HepG2 (cell line): Measurements from ENCODE around the gene GFPT1. TPM values are rescaled to one million over a fixed set of nuclear protein-coding genes. Genes with fewer than 3 reads are reported as not detected.

ENCODE experiments used
- ATAC-seq: fragments of 200-7000 bp; cut with Tn5 transposase; 3 replicates; pipeline ENCODE4 v1.9.1; 2020; ENCODE audit warnings: mild to moderate bottlenecking, moderate library complexity
- BruUV-seq: library from RNA; stranded (reverse); fragments of 400-500 nt; replicated peaks from 2 replicates; lab custom pipeline; 2021; lab: Mats Ljungman, UMichigan
- CTCF ChIA-PET: fragments of 300-600 bp; formaldehyde crosslinking; extraction: SDS; loops from one replicate; lab custom pipeline; 2021; ENCODE audit warnings: low total read pairs, inconsistent platforms, low intra/inter-chr PET ratio; lab: Yijun Ruan, JAX
- POLR2A ChIA-PET: fragments of 350-600 bp; sonication (Branson Sonifier 250); formaldehyde crosslinking; loops from one replicate; lab custom pipeline; 2020; ENCODE audit warnings: antibody characterized with exemption, inconsistent platforms; lab: Yijun Ruan, JAX
- DNase-seq: peaks from one replicate; pipeline ENCODE4 v3.0.0-alpha.2; 2015; ENCODE audit warnings: low spot score
- FAIRE-seq: peaks from 3 replicates; lab custom pipeline; 2011; peaks lifted over from hg19 to GRCh38; lab: Jason Lieb, UNC
- H2AFZ ChIP-seq: one replicate; pipeline ENCODE4 v1.6.1; 2011; ENCODE audit warnings: low read length, inconsistent platforms
- H3K27ac ChIP-seq: fragments of 300-600 bp; 3 replicates; pipeline ENCODE4 v1.8.0; 2011; ENCODE audit warnings: mixed run types, mild to moderate bottlenecking, mixed read lengths, low read length, inconsistent platforms; ENCODE audit not compliant: insufficient read depth; ENCODE audit errors: extremely low read length
- H3K27me3 ChIP-seq, 2 experiments: fragments of 200-600 bp in 1 of 2; 2 replicates in 1 of 2; 3 replicates in 1 of 2; pipeline versions ENCODE4 v1.6.0 to v1.8.0; 2011; ENCODE audit warnings: low read length in 2 of 2, mild to moderate bottlenecking in 2 of 2, moderate library complexity in 2 of 2, inconsistent platforms in 1 of 2; ENCODE audit not compliant: insufficient read depth in 2 of 2, control insufficient read depth in 1 of 2
- H3K36me3 ChIP-seq, 2 experiments: fragments of 200-600 bp in 1 of 2; replicated peaks in 1 of 2; 2 replicates in 1 of 2; 3 replicates in 1 of 2; pipeline versions ENCODE4 v1.5.1 to v1.8.0; 2011; ENCODE audit warnings: low read length in 2 of 2, inconsistent platforms in 1 of 2; ENCODE audit not compliant: insufficient read depth in 2 of 2, control insufficient read depth in 1 of 2
- H3K4me1 ChIP-seq: 2 replicates; pipeline ENCODE4 v1.5.1; 2012; ENCODE audit warnings: low read length, inconsistent platforms; ENCODE audit not compliant: insufficient read depth
- H3K4me2 ChIP-seq: 2 replicates; pipeline ENCODE4 v1.6.0; 2011; ENCODE audit warnings: low read depth, low read length, inconsistent platforms
- H3K4me3 ChIP-seq, 3 experiments: fragments of 200-600 bp in 1 of 3; sonication (generic), shearing (Covaris generic) in 1 of 3; replicated peaks in 1 of 3; 2 replicates each; pipeline ENCODE4 v1.5.1; 2011 to 2016; ENCODE audit warnings: low read length in 3 of 3, inconsistent platforms in 2 of 3, low read depth in 2 of 3, mild to moderate bottlenecking in 2 of 3, control low read depth in 1 of 3, mixed read lengths in 1 of 3; ENCODE audit not compliant: insufficient read depth in 1 of 3
- H3K79me2 ChIP-seq: one replicate; pipeline ENCODE4 v1.6.1; 2011; ENCODE audit warnings: low read length, inconsistent platforms; ENCODE audit not compliant: insufficient read depth
- H3K9ac ChIP-seq: 2 replicates; pipeline ENCODE4 v1.6.0; 2011; ENCODE audit warnings: mild to moderate bottlenecking, low read depth, low read length, inconsistent platforms; ENCODE audit not compliant: insufficient read depth
- H3K9me3 ChIP-seq: 2 replicates; pipeline ENCODE4 v1.5.1; 2012; ENCODE audit warnings: mild to moderate bottlenecking, low read length
- H4K20me1 ChIP-seq: 2 replicates; pipeline ENCODE4 v1.6.0; 2011; ENCODE audit warnings: inconsistent platforms, mild to moderate bottlenecking, low read length, moderate library complexity; ENCODE audit not compliant: insufficient read depth
- BORCS8-MEF2B ChIP-seq: sonication (generic); formaldehyde crosslinking; IDR thresholded peaks from 2 replicates; pipeline ENCODE4 v1.8.0; 2022; ENCODE audit warnings: mild to moderate bottlenecking, missing genetic modification reagents
- CSRNP1 ChIP-seq: sonication (generic); formaldehyde crosslinking; IDR thresholded peaks from 2 replicates; pipeline ENCODE4 v1.8.1; 2023; ENCODE audit warnings: mild to moderate bottlenecking, missing genetic modification reagents
- DDIT3 ChIP-seq: sonication (generic); formaldehyde crosslinking; IDR thresholded peaks from 2 replicates; pipeline ENCODE4 v1.4.0; 2020; ENCODE audit warnings: mild to moderate bottlenecking, missing genetic modification reagents
- MAFF ChIP-seq: IDR thresholded peaks from 2 replicates; pipeline ENCODE4 v1.6.1; 2011; ENCODE audit warnings: low read depth, low read length, improper control_type of control experiment
- MAFK ChIP-seq, 2 experiments: IDR thresholded peaks in 1 of 2; conservative IDR thresholded peaks in 1 of 2; 2 replicates each; pipeline ENCODE4 v1.6.1; 2011; ENCODE audit warnings: improper control_type of control experiment in 2 of 2, low read length in 2 of 2
- NFYC ChIP-seq: IDR thresholded peaks from 2 replicates; pipeline ENCODE4 v1.6.1; 2016; ENCODE audit warnings: missing genetic modification reagents, missing compliant biosample characterization
- PITX1 ChIP-seq: sonication (generic); formaldehyde crosslinking; IDR thresholded peaks from 2 replicates; pipeline ENCODE4 v1.5.1; 2020; ENCODE audit warnings: mild to moderate bottlenecking, missing genetic modification reagents
- SNAPC2 ChIP-seq: sonication (generic); formaldehyde crosslinking; IDR thresholded peaks from 2 replicates; pipeline ENCODE4 v1.8.1; 2022; ENCODE audit warnings: mild to moderate bottlenecking, missing genetic modification reagents
- SRSF4 ChIP-seq: fragments of 200-400 bp; formaldehyde crosslinking; IDR thresholded peaks from one replicate; pipeline ENCODE4 v1.6.1; 2018; ENCODE audit warnings: mild to moderate bottlenecking, low read depth, low read length, moderate library complexity; ENCODE audit not compliant: poor library complexity, severe bottlenecking
- ZBTB25 ChIP-seq: IDR thresholded peaks from 2 replicates; pipeline ENCODE4 v1.6.1; 2018; ENCODE audit warnings: missing genetic modification reagents
- ZNF598 ChIP-seq: sonication (generic); formaldehyde crosslinking; IDR thresholded peaks from 2 replicates; pipeline ENCODE4 v1.5.1; 2020; ENCODE audit warnings: mild to moderate bottlenecking, missing genetic modification reagents, borderline replicate concordance
- ZNF800 ChIP-seq: sonication (generic); formaldehyde crosslinking; IDR thresholded peaks from 2 replicates; pipeline ENCODE4 v1.4.0; 2020; ENCODE audit warnings: missing genetic modification reagents
- WGBS: methylation state at CpG from one replicate; pipeline ENCODE4 v1.1.6; 2017; ENCODE audit warnings: low lambda C conversion rate; 5-methylcytosine and 5-hydroxymethylcytosine counted together
- in situ Hi-C: cut with HindIII; loops from 2 replicates; pipeline ENCODE4 v1.10.0; 2017; ENCODE audit warnings: low pct_unique_long_range_greater_than_20kb; ENCODE audit not compliant: extremely low pct_ligation_motif_present
- intact Hi-C: fragments of 100-400 bp; cut with micrococcal nuclease; formaldehyde crosslinking; loops from one replicate; pipeline ENCODE4 v1.10.0; 2022; ENCODE audit not compliant: unreplicated experiment
- polyA plus RNA-seq, 8 experiments: library from polyadenylated mRNA; depleted of rRNA in 3 of 8; stranded (reverse) in 7 of 8; unstranded in 1 of 8; fragments of >200 nt; fragmentation: Illumina TruSeq in 4 of 8; extraction: Trizol in 4 of 8; gene quantifications; 2 replicates each; pipeline versions ENCODE4 v1.2.1 to v1.2.3, GENCODE V29; 2011 to 2016; ENCODE audit warnings: low read depth in 4 of 8, missing spikeins in 1 of 8, mixed read lengths in 1 of 8; ENCODE audit not compliant: insufficient read depth in 1 of 8
- total RNA-seq, 5 experiments: library from RNA; depleted of rRNA; stranded (reverse); fragments of >200 nt; fragmentation: Illumina TruSeq; extraction: Trizol; gene quantifications; 2 replicates each; pipeline ENCODE4 v1.2.3, GENCODE V29; 2016; ENCODE audit warnings: low read depth in 1 of 5

Gene GFPT1
- total and polyA plus RNA-seq, 2 of the 13 experiments (the other 11 are each of a cell fraction or from before 2014, with no cell fraction given), result 24.0 to 84.9 TPM

- Histone ChIP-seq H3K4me3 (peak overlapping the region in 1 of 3 experiments; percentile 15; a peak in 1 of 6 replicates), H3K9me3 (no peaks in the 10 kb centered on the region), H2AFZ (no peak overlapping the region), H3K79me2 (peaks cover 88% of the 10 kb centered on the region), H3K4me2 (peak overlapping the region; percentile 87), H3K36me3 (peaks cover 6 to 22% of the 10 kb centered on the region in 2 experiments), H3K27ac (no peak overlapping the region), H3K27me3 (no peaks in the 10 kb centered on the region; a peak in 1 of 5 replicates), H4K20me1 (peaks cover 52% of the 10 kb centered on the region), H3K4me1 (peaks cover 53% of the 10 kb centered on the region), H3K9ac (no peak overlapping the region)
- in situ Hi-C loops (no loop called here), intact Hi-C loops (loop anchor here (10.0 kb wide), 1 partner anchor 208 kb away; no protein-coding TSS in a partner anchor)
- WGBS, result 98% methylated on average over 7 of the region's 7 CpGs
- DNase-seq, result no peak
- no peak for FAIRE-seq
- POLR2A ChIA-PET, result interaction anchor here (0.9 kb wide), 1 partner anchor 54 kb away, joined by 4 read pairs; the partner anchor contains the start of gene NFU1
- no TSS peak for BruUV-seq
- CTCF ChIA-PET, result no interaction called here
- TF ChIP-seq MAFK (conservative IDR thresholded peaks at IDR 0.05 in 1 of 2, IDR thresholded peaks at IDR 0.05 in 1 of 2; ENCODE audit: low read length in 2 of 2), result peak; percentile 96 to 97
- TF ChIP-seq ZNF800 (CRISPR knock-in tag), result no peak
- peak; percentile 95 for TF ChIP-seq MAFF
- no peak for ATAC-seq
Observed at GRCh38 chr2:69383176-69383812, 3.7 kb downstream of the GFPT1 start.

- ChIA-PET POLR2A (no interaction called here), CTCF (no interaction called here)
- no peak overlapping the region for H3K4me2 ChIP-seq
- TF ChIP-seq ZNF598 (CRISPR knock-in tag) (no peak), ZBTB25 (no peak), BORCS8-MEF2B (CRISPR knock-in tag) (no peak), NFYC (CRISPR knock-in tag) (no peak), SNAPC2 (CRISPR knock-in tag) (no peak), SRSF4 (no peak), CSRNP1 (CRISPR knock-in tag) (no peak), PITX1 (no peak), DDIT3 (CRISPR knock-in tag) (no peak)
Observed at GRCh38 chr2:69382547-69382946, 4.5 kb downstream of the GFPT1 start.

More at GRCh38 chr2:69382547-69382946, 4.5 kb downstream of the GFPT1 start:
- H3K27ac ChIP-seq, result no peak overlapping the region
- intact Hi-C loops (loop anchor here (10.0 kb wide), 1 partner anchor 208 kb away; no protein-coding TSS in a partner anchor), in situ Hi-C loops (no loop called here)
- H3K4me1 ChIP-seq, result peaks cover 46% of the 10 kb centered on the region
- H3K27me3 ChIP-seq, result no peaks in the 10 kb centered on the region; a peak in 1 of 5 replicates
- no peak overlapping the region for H3K4me3 ChIP-seq
- peaks cover 90% of the 10 kb centered on the region for H3K79me2 ChIP-seq
- H3K9ac ChIP-seq, result no peak overlapping the region
- H3K36me3 ChIP-seq, result peaks cover 9 to 24% of the 10 kb centered on the region in 2 experiments
- WGBS, result 88% methylated on average over 2 of the region's 2 CpGs
- DNase-seq, result no peak
- H2AFZ ChIP-seq, result no peak overlapping the region
- TSS peak; percentile 3 for BruUV-seq
- H3K9me3 ChIP-seq, result no peaks in the 10 kb centered on the region
- ATAC-seq, result no peak
- no peak for FAIRE-seq
- H4K20me1 ChIP-seq, result peaks cover 60% of the 10 kb centered on the region
